WI38 (cell line): Measurements from ENCODE around the gene LMF1.

ENCODE experiments used
- H3K4me3 ChIP-seq: 2 replicates; pipeline ENCODE4 v1.5.1; 2011; ENCODE audit warnings: low read depth, mild to moderate bottlenecking, control low read depth, low read length
- TF ChIP-seq, protein P1 (sequence below): IDR thresholded peaks from 2 replicates; pipeline ENCODE4 v1.5.1; 2012; ENCODE audit warnings: low read depth, mild to moderate bottlenecking, control low read depth, low read length

Gene LMF1

DNA sequence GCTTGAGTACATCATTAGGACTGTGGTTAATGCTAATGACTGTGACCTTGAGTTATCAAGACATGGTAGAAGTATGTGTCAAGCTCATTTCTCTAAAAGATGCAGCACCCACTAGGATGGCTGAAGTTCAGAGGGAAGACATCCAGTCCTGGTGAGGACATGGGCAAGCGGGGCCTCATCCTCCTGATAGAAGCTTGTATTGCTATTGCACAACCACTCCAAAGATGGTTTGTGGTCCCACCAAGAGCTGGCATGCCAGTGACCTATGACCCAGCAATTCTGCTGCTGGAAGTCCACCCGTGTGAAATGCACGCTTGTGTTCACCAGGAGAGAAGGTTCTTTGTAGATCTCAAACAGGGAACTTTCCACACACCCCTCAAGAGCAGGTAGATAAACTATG, 25.0 kb upstream of the LMF1 start:
- TF ChIP-seq, protein P1, sequence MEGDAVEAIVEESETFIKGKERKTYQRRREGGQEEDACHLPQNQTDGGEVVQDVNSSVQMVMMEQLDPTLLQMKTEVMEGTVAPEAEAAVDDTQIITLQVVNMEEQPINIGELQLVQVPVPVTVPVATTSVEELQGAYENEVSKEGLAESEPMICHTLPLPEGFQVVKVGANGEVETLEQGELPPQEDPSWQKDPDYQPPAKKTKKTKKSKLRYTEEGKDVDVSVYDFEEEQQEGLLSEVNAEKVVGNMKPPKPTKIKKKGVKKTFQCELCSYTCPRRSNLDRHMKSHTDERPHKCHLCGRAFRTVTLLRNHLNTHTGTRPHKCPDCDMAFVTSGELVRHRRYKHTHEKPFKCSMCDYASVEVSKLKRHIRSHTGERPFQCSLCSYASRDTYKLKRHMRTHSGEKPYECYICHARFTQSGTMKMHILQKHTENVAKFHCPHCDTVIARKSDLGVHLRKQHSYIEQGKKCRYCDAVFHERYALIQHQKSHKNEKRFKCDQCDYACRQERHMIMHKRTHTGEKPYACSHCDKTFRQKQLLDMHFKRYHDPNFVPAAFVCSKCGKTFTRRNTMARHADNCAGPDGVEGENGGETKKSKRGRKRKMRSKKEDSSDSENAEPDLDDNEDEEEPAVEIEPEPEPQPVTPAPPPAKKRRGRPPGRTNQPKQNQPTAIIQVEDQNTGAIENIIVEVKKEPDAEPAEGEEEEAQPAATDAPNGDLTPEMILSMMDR = no peak
- no peak overlapping the region for H3K4me3 ChIP-seq

- TF ChIP-seq, protein P1 = no peak
- no peak overlapping the region for H3K4me3 ChIP-seq
Observed at GRCh38 chr16:995087-995486, 24.3 kb upstream of the LMF1 start.

GRCh38 chr16:993731-994130, 22.9 kb upstream of the LMF1 start:
- no peak overlapping the region for H3K4me3 ChIP-seq
- TF ChIP-seq, protein P1 = no peak

GRCh38 chr16:991773-992172, 21.0 kb upstream of the LMF1 start:
- TF ChIP-seq, protein P1 = no peak

DNA sequence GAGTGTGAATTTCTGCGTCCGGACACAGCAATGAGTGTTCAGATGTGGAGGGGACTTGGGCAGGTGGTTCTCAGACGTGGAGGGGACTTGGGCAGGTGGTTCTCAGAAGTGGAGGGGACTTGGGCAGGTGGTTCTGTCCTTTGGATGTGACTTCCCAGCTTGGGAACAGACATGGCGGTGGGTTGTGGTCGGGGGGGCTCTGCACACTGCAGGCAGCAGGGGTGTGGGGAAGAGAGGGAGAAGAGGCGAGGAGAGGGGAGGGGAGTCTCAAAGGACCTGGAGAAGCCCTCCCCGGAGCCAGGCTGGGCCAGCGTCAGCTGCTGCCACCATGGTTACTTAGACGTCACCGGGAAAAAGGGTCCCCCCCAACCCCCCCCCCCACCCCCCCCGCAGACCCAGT, 20.6 kb upstream of the LMF1 start:
- TF ChIP-seq, protein P1 = no peak
- no peak overlapping the region for H3K4me3 ChIP-seq

More at GRCh38 chr16:991773-992172, 21.0 kb upstream of the LMF1 start:
- no peak overlapping the region for H3K4me3 ChIP-seq

DNA sequence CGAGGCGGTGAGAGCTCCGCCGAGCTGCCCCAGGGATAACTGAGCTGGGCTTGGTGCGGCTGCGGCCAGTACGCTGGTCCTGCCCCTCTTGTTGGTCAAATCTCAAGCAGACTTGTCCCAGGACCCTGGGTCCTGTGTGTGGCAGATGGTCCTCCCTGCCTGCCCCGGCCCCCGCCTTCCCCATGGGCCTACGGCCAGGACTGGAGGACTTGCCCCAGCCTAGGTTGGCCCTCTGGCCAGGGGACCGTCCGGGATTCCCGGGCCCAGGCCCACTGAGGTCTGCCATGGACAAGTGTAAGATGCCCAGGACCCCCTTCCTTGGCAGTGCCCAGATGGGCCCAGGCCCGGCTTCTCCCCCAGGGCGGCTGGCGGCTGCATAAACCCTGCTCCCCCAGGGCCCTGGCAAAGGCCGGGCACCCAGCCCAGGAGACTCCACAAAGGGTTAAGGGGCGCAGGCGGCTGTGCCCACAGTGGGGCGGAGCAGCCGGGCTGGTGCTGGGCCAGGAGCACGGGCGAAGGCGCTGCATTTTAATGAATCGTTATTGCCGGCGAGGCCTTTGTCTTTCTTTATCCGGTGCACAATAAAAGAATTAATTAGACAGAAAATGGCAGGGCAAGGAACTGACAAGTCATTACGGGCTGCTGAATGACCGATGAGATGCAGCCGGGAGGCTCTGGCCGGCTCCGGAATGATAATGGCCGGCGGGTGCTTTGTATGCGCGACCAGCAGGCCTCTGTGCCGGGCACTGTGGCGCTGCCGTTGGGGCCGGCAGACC, 19.9 kb upstream of the LMF1 start:
- H3K4me3 ChIP-seq = no peak overlapping the region
- TF ChIP-seq, protein P1 = no peak

DNA sequence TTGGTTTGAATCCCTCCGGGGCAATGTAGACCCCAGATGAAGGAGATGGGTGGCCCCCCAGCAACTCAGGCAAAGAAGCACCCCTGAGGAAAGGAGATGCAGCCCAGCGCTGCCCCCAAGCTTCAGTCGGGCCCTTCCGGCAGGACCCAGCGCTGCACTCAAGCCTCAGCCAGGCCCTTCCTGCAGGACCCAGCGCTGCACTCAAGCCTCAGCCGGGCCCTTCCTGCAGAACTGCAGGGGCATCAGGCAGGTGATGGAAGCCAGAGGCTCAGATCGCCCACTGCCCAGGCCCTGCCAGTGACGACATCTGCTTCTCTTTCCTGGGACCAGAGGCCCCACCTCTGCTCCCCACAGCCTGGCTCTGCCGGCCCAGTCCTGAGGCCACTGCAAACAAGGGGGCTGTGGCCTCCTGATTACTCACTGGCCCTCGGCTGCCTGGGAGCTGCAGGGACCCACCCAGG, 18.6 kb upstream of the LMF1 start:
- no peak overlapping the region for H3K4me3 ChIP-seq
- TF ChIP-seq, protein P1 = no peak
